Stimulated activated CD8-positive, alpha-beta memory T cell treated with anti-CD3 and anti-CD28 coated beads, Interleukin-4, amount 100 ng/mL, for 4 hours (primary cell): ENCODE measurements around the gene LGI2.
"Not testable (repeated sequence)": the region's sequence is repeated elsewhere in the genome, so short reads cannot be mapped to it uniquely, and the experiment has no call there.

Experiments used
- DNase-seq, 2 donors: peaks; one replicate each; pipeline ENCODE4 v3.0.0-alpha.2; 2020; ENCODE audit warnings: low read depth in 2 of 2, low spot score in 1 of 2

Gene LGI2

DNA sequence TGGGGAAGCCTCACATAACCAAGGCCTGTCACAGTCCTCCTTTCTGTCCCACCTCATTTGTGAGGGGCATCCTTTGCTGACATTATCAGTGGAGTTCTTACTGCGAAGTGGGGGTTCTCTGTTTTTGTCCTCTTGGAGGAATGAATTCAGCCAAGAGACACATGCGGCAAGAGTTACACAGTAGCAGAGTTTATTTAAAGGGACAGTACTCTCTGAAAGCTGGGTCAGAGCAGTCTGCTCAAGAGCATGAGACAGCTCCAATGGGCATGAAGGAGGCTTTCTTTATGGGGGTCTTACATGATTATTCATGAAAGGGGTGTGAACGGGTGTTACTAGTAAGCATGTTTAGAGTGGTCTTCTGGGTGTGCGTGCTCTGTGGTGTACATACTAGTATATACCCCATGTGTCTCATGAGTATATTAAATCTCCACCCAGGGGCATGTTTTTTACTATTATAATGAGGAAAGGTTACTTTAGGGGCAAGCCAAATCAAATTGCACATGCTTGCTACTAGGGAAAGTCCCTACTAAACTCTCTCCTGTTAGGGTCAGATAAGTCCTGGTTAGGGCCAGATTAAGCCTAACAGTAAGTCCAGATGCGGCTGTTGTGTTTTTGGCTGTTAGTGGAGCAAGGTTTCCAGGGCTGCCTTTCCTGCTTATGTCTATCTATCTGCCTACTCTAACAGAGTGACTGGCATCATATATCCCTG lies 19.8 kb upstream of the LGI2 start:
- DNase-seq = no peak

DNA sequence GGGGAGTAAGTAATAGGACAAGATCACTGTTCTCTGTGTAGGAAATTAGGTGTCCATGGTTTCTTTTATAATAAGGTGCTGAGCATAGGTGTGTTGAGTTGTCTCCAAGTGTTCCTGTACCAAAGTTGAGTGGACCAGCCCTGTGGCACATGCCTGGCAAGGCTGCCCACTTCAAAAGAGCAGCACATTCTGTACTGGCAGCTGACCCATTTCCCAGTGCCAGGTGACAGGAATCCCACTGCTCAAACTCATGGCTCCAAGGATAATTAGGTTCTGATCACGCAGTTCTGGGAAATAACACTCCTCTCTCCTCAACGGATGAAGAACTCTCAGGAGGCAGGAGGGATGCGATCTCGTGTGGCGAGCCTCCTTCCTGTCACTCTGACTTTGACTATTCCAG lies 12.8 kb upstream of the LGI2 start:
- DNase-seq = no peak

DNA sequence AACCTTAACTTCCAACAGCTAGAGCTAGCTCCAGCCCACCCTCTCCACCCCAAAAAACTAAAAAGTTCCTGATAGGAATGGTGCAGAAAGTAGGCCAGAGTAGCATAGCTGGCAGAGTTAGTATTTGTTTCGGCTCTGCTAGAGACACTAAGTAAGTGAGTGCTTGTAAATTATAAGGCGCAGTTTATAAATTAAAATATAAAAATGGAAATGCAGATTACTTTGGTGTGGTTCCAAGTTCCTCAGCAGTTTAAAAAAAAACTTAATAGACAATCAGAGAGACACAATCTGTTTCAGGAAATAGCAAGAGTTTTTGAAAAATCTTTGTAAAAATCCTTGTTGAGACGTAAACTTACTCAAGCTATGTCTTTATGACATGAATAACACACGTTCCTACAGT lies 2.8 kb upstream of the LGI2 start:
- no peak for DNase-seq

DNA sequence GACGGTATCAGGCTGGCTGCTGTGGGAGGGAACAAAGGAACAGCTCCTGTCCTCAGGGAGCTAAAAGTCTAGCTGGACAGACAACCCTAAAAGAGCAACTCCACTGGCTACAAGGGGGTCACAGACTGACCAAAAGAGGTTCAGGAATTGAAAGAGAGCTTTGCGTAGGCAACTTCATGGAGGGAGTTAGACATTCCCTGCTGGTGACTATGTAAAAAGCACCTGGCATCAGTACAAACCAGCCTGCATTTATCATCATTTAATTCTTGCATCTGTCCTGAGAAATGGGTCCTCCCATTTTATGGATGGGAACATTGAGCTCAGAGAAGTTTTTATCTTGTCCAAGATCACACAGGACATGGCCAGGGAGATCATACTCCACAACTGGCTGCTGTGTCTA lies 1.4 kb upstream of the LGI2 start:
- no peak for DNase-seq

DNA sequence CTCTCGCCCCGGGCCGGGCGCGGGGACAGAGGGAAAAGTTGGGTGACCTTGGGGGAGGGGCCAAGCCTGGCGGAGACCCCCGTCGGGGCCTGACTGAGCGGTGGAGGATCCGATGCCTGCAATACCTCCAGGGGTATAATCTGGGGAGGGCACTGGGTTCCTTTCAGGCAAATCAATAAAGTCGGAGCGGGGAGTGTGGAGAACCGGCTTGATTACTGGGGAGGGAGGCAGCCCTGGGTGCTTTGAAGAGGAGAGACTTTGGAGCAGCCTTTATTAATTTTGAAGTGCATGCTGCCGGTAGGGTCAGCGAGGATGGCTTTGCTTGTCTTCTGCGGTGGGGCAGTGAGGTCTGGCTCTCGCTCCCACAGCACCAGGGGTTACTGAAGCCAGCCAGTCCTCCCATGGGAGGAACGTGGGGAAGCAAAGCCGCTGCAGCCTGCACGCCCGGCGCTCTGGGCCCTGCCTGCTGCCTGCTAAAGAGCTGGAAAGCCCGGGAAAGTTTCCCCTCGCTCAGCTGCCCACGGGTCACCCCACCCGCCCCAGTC lies 403 bp upstream of the LGI2 start:
- no peak for DNase-seq

DNA sequence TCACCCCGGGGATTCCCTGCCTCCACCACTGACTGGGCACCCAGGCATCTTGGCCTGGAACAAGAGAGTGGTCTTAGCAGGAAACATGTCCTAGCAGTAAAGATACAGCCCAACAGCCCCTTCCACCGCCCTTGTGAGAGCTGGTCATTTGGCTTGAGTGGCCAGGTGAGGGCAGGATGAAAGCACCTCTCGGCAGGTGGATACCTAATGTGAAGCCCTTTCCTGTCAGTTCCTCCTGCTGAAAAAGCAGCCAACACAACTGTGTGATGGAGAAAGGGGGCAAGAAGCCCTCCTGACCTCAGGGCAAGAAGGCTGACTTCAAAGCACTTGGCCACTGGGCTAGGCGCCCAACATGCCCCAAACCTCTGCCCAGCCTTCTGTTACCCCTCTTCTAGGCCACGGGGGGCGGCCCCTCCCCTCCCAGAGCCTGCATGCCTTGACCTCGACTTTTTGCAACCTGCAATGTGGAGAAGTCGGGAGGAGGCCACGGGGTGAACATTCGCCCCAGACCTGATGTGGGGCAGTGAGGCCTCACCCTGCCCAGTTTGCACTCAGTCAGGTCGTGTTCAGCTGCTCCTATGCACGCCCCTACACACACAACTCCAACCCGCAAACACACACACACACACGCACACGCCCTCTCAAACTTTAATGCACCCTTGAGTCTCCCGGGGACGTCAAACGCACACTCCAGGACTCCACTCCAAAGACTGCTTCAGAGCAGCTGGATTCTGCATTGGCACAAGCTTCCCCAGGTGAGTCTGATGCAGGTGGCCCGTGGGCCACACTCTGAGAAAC lies 1.1 kb downstream of the LGI2 start:
- no peak for DNase-seq

DNA sequence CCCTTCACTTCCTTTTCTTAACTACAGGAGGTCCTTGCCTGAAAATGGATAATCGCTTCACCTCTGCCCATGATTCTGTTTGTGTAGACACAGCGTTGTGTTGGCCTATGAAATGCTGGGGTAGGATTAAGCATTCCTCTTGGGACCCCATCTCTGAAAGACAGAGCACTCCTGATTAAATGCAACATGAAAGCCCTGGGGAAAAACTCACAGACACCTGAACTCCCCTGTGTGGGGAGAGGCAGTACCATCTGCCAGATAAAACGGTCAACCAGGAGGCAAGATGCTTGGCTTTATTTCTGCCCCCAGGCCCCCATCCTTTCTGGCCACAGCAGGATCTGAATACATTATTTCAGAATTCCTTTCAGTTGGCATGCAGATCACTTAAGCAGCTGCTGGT lies 1.9 kb downstream of the LGI2 start:
- DNase-seq = no peak

DNA sequence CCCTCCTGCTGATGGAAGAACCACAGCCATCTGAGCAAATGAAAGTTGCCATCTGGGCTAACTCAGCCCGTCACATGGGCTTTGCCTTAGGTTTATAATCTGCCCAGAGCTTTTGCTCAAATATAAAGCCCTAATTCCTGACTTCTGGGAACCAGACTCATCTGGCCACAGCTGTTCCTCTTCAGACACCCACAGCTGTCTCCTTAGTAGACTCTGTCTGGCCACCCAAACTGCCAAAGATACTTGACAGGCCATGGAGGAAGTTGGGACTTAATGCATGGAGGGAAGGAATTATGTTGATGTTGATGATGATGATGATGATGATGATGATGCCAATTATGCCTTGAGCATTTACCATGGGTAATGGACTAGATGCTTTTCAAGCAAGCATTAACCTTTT lies 8.0 kb downstream of the LGI2 start:
- no peak for DNase-seq

DNA sequence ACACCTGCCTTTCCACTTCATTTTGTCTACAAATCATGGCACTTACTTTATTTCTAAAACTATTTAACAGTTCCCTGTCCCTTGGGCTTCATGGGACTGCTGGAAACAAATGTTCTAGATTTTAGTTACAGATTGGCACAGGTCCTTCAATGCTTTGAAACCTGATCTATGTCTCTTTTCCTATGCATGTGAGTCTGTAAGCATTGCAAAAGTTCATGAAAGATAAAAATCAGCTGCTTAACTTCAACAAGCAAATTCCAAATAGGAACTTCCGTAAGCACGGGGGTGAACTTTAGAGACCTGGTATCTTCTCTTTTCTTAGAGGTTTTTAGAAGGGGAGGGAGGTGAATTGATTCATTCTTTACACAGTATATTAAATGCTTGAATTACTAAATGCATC lies 9.5 kb downstream of the LGI2 start:
- DNase-seq = no peak

DNA sequence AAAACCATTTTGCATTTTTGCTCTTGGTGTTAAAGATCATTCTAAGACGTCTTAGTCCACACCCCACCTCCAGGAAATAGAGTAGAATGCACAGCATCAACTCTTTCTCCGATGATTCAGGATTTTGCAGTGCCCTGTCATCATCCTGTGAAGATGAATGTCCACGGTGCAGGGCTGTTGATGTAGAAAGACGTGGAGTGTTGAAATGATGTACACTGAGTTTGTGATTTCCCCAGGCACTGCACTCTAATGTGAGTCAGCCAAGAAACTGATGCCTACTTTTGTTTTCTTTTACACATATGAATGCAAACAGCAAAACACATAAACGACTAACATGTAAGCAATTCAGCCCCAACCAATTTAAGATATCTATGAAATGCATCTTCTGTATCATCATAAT lies 10.5 kb downstream of the LGI2 start:
- DNase-seq = no peak

DNA sequence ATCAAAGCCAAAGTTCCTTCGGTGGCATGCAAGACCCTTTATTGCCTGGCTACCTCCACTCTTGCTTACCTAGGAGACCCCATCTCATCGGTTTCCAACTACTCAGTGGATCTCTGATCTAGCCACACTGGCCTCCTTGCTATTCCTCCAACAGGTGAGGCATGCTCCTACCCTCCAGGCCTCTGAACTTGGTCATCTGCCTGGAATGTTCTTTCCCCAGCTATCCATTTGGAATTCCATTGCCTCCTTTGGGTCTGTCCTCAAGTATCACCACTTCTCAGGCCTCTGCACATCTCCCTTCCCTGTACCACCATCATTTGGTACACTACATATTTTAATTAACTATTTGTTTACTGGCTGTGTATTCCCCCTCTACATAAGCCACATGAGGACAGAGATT lies 11.2 kb downstream of the LGI2 start:
- no peak for DNase-seq

DNA sequence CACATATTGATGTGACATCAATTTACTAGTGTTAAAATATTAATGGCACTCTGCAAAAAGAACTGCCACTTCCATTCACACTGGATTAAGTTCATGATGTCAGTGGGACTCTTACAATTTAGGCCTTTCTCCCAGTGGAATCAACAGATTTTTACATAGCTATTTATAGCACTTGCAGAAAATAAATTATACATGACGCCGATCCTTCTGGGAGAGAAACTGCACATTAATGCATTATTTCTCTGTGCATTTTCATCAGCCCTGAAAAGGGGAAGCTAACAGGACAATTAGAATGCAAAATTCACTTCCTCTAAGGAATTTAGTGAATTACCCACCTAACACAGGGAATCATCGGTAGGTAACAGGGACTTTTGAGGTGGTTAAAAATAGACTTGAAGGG lies 15.7 kb downstream of the LGI2 start:
- DNase-seq = no peak

DNA sequence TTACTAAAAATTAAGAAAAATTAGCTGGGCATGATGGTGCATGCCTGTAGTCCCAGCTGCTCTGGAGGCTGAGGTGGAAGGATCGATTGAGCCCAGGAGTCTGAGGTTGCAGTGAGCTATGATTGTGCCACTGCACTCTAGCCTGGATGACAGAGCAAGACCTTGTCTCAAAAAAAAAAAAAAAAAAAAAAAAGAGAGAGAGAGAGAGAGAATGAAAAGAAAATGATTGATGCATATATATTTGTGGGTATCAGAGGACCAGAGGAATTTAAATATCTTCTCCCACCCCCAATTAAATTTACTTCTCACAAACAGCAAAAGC lies 16.1 kb downstream of the LGI2 start:
- not testable (repeated sequence) for DNase-seq

DNA sequence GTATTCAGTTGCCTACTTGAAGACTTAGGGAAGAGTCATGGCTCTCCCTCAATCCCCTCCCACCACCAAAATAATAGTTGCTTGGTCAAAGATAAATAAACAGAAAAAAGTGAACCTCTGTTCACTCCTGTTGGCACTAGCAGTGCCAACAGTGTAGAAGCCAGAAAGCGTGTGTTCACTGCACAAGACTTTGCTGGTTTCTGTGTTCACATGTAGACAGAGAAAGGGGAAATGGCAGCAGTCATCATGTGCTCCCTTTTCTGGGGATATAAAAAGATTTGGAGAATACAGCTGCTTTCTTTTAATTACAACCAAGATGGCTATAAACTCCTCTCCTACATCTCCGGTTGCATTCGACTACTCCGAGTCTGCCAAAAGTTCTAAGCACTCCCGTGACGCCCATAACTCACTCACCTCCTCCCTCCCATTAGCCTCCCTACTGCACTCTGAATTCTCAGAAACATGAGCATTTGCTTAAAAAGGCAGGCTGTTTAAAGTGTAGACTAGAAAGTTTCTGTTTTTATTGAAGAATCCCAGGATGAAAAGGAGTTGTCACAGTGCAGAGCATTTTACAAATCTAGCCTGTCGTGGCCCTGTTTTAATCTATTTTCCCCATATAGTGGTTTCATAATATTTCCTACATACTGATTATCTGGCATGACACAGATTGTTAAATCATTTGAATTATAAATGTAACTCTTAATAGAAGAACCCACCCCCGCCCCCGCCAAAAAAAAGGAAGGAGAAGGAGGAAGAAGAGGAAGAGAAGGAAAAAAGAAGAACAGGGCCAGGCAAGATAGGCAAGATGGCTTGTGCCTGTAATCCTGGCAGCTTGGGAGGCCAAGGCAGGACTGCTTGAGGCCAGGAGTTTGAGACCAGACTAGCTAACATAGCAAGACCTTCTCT lies 16.7 kb downstream of the LGI2 start:
- DNase-seq = no peak

DNA sequence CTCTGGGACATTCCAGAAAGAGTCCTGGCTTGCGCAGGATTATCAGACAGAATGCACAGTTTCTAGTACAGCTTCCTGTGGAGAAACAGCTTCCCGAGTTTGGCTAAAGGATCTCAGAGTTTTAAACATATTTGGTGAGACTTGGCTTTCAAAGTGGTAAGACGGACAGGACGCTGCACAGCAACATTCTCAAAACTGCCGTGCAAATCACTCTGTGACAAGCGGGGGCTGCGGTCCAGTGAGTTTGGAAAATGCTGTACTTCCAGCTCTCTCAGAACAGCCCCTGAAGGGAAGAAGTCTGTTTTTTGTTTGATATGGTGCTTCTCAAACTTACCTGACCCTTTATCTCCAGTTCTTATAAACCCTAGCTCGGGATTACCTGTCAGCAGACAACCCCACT lies 18.1 kb downstream of the LGI2 start:
- DNase-seq = no peak

DNA sequence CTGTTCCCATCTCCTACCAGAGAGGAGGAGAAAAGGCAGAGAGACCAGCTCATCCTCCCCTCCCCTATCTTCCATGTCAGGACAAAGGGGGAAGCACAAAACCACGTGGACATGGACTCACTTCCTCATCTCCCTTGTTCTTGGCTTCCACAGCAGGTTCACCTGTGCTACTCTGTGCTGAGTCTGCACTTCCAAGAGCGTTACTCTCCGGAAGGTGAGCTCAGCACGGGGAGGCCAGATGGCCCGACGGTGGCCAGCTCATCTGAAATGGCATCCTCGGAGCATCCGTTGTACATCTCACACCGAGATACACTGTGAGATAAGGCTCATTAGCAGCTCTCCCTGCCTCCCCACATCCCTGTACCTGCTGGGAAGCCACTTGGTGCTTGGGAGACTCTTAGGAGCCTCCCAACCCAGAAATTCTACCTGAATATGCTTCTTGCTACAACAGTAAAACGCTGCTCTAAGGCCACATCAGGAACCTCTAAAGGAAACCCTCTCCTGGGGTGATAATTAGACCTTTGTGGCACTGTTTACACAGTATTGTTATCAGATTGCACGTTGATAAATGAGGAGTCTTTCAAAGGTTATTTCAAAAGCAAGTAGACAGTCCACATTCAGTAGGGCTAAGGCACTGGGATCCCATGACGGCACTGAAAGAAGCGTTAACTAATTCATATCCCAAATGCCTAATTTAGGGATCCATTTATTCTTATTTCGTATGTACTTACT lies 19.4 kb downstream of the LGI2 start:
- DNase-seq = no peak

DNA sequence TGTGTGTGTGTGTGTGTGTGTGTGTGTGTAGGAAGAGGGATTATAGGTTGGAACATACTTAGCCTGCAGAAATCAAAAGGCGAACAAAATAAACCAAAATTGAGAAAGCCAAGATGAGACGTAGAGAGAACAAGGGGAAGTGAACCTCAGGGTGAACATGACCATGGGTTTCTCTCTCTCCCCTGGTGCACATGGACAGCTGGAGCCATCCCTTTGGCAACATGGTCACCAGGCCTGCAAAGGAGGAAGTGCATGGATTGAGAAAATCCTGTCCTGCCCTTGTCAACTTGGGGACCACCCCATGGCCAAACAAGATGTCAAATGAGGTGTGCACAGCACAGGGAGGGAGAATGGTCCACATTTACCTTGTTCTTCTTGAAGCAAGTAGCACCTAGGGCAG lies 23.1 kb downstream of the LGI2 start:
- DNase-seq = no peak

DNA sequence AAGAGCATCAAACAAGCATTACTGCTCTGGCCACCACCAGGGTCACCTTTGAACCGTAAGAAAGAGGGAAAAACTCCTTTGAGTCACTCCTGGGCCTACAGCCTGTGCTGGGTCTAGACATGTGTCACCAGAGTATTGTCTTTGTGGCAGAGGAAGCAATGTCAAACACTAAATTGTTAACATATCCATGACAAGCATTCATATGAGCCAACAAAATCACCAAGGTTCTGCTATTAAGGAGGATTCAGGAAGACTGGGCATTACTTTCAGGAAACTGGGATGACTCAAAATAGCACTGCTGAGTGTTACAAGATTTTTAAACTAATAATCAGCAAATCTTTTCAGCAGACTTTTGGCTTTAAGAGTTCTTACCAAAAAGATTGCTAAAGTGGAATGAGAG lies 28.1 kb downstream of the LGI2 start:
- DNase-seq = no peak

DNA sequence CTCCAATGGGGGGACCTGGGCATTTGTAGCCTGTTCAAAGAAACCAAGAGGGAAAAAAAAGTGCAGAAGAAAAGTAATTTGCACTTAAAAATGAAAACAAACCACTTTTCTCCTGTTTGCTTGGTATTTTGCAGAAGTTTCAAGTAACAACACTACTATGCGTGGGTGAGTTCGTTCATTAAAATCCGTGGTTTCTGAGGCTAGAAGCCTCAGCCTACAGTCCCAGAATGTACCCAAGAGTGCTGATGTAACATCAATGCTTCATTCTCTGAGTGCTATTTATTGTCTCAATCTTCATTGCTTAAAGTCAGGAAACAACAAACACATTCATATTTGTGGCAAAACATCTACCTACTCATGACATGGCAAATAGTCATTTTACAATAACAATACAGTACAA lies 29.2 kb downstream of the LGI2 start:
- no peak for DNase-seq

DNA sequence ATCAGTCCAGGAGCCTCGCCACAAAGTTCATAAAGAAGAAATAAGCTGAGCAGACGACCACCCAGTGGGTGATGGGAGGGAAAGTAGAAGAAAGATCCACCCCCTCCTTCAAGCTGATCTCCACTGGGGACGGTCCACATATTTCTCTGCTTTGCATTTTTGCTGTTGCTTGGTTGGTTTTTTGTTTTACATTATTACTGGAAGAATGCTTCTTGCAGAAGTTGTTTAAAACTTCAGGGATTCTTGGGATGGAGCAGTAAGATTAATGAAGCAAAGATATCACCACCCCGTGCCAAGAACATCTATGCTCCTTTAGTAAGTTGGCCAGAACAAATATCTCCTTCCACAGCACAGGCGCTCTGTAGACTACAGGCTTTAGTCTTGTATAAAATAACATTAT lies 30.1 kb downstream of the LGI2 start:
- DNase-seq = no peak
